GM19035 (cell line): ENCODE results near the gene PUM2.

ENCODE experiments used
- ATAC-seq: cut with Tn5 transposase; IDR thresholded peaks from one replicate; pipeline ENCODE4 v1.9.1; 2021; ENCODE audit not compliant: unreplicated experiment

The PUM2 gene

GRCh38 chr2:20203521-20204225 lies 147.0 kb downstream of the PUM2 start:
- ATAC-seq = no peak

- ATAC-seq = no peak
These were observed 147.6 kb downstream of the PUM2 start for GRCh38 chr2:20203072-20203471.

- ATAC-seq = no peak
These were observed 149.0 kb downstream of the PUM2 start for GRCh38 chr2:20201671-20202070.

- ATAC-seq = no peak
These were observed 149.7 kb downstream of the PUM2 start for GRCh38 chr2:20200697-20201555.

GRCh38 chr2:20199633-20200270 lies 150.9 kb downstream of the PUM2 start:
- ATAC-seq = no peak

- no peak for ATAC-seq
These were observed 151.6 kb downstream of the PUM2 start for GRCh38 chr2:20198796-20199632.
